ENCODE measurements around the gene TUBB3. TPM values are rescaled to one million over a fixed set of nuclear protein-coding genes. Genes with fewer than 3 reads are reported as not detected.

The TUBB3 gene
- total and polyA plus RNA-seq, 9 of the 15 experiments (the other 6 are each of a cell fraction or from before 2014, with no cell fraction given), result 0.18 to 12.5 (median 5.0) TPM

DNA sequence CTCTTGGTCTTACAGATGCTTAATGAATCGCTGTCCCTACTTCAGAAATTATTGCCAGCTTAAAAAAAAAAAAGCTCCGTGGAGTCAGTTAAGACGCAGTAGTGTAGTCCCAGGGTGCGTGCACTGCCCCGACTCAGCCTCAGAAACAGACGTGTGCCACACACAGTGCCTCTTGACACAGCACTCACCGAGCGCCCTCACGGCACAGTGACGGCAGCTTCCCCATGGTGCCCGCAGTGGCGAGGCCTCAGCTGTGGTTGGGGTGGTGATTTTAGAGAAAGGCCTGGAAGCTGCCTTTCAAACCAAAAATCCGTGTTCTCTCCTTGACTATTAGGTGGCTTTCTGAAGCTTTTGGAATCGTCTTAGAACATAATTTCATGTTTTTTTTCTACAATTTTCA, 35.9 kb upstream of the TUBB3 start:
- no TSS peak for BruUV-seq (replicated peaks)
- H3K36me3 ChIP-seq (ENCODE audit: control insufficient read depth, insufficient read depth, low read length), result peaks cover 87% of the 10 kb centered on the region

DNA sequence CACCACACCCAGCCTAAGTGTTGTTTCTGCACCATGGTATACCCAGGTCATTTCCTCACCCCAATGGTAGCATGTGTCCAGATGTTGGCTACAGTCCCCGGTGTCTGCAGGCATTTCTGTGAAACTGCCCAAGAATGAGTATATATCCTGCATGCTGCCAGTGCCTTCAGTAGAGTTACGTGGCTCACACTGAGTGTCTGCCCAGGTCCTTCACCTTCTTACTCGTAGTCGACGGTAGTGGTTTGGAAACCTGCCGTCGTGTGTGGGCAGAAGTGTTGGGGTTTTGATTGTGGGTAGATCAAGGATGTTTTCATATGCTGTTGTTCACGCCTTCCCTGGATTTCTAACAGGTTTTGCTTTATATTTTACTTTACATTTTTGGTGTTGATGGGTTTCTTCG, 32.9 kb upstream of the TUBB3 start:
- Histone ChIP-seq H3K79me2 (ENCODE audit: control insufficient read depth, insufficient read depth, low read length) (no peaks in the 10 kb centered on the region), H3K9me1 (ENCODE audit: control insufficient read depth, insufficient read depth, low read length) (no peaks in the 10 kb centered on the region), H3K36me3 (ENCODE audit: control insufficient read depth, insufficient read depth, low read length) (peaks cover 87% of the 10 kb centered on the region; the same call in 2 of the 3 replicates), H3K4me1 (replicated peaks in 1 of 2; ENCODE audit: control insufficient read depth in 2 of 2, insufficient read depth in 2 of 2, low read length in 2 of 2) (peaks cover 0 to 6% of the 10 kb centered on the region in 2 experiments; a peak in 1 of 5 replicates), H3K27ac (ENCODE audit: extremely low read depth, low read depth, low read length) (no peak overlapping the region), H3K9me3 (replicated peaks; ENCODE audit: control insufficient read depth, insufficient read depth, low read depth, low read length) (no peaks in the 10 kb centered on the region), H3K4me2 (ENCODE audit: insufficient read depth, low read length) (no peak overlapping the region), H4K20me1 (replicated peaks; ENCODE audit: control insufficient read depth, insufficient read depth, low read length) (no peaks in the 10 kb centered on the region), H3K9ac (ENCODE audit: insufficient read depth in 1 of 2, low read depth in 2 of 2, low read length in 2 of 2) (no peak overlapping the region), H3K27me3 (ENCODE audit: control insufficient read depth in 2 of 2, insufficient read depth in 2 of 2, low read length in 2 of 2) (no peaks in the 10 kb centered on the region), H3K4me3 (no peak overlapping the region), H2AFZ (ENCODE audit: low read depth, low read length) (no peak overlapping the region)
- no TSS peak for BruUV-seq (replicated peaks)
- DNase-seq (ENCODE audit: extremely low read depth in 1 of 4, low spot score in 3 of 4) (no peak), FAIRE-seq (no peak), ATAC-seq (no peak)
- ChIA-PET POLR2A (interaction anchor here (0.7 to 2.1 kb wide), 3 partner anchors 9 to 148 kb away, joined by 3 to 8 read pairs (median 3); no protein-coding TSS in a partner anchor), CTCF (ENCODE audit: low intra/inter-chr PET ratio) (no interaction called here)
- intact Hi-C loops (cut with micrococcal nuclease) (no loop called here), in situ Hi-C loops (cut with MboI) (no loop called here)
- 95% methylated on average over 9 of the region's 9 CpGs for WGBS (ENCODE audit: insufficient coverage, low coverage, missing lambda C conversion rate)
- TF ChIP-seq RBFOX2 (IDR thresholded peaks at IDR 0.05; ENCODE audit: low read depth, low read length), result no peak
- no peak for TF ChIP-seq TRIM28 (IDR thresholded peaks at IDR 0.05)
- TF ChIP-seq ASH1L (IDR thresholded peaks at IDR 0.05; ENCODE audit: borderline replicate concordance, low read depth, partially characterized antibody), result no peak
- TF ChIP-seq, protein P1, sequence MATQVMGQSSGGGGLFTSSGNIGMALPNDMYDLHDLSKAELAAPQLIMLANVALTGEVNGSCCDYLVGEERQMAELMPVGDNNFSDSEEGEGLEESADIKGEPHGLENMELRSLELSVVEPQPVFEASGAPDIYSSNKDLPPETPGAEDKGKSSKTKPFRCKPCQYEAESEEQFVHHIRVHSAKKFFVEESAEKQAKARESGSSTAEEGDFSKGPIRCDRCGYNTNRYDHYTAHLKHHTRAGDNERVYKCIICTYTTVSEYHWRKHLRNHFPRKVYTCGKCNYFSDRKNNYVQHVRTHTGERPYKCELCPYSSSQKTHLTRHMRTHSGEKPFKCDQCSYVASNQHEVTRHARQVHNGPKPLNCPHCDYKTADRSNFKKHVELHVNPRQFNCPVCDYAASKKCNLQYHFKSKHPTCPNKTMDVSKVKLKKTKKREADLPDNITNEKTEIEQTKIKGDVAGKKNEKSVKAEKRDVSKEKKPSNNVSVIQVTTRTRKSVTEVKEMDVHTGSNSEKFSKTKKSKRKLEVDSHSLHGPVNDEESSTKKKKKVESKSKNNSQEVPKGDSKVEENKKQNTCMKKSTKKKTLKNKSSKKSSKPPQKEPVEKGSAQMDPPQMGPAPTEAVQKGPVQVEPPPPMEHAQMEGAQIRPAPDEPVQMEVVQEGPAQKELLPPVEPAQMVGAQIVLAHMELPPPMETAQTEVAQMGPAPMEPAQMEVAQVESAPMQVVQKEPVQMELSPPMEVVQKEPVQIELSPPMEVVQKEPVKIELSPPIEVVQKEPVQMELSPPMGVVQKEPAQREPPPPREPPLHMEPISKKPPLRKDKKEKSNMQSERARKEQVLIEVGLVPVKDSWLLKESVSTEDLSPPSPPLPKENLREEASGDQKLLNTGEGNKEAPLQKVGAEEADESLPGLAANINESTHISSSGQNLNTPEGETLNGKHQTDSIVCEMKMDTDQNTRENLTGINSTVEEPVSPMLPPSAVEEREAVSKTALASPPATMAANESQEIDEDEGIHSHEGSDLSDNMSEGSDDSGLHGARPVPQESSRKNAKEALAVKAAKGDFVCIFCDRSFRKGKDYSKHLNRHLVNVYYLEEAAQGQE (IDR thresholded peaks at IDR 0.05; ENCODE audit: borderline replicate concordance), result no peak
- TF ChIP-seq, protein P1 (CRISPR knock-in tag; IDR thresholded peaks at IDR 0.05; ENCODE audit: low read depth), result no peak

More for the DNA sequence above, 35.9 kb upstream of the TUBB3 start:
- no peaks in the 10 kb centered on the region for H3K27me3 ChIP-seq (ENCODE audit: control insufficient read depth in 2 of 2, insufficient read depth in 2 of 2, low read length in 2 of 2)
- no peak overlapping the region for H3K9ac ChIP-seq (ENCODE audit: insufficient read depth in 1 of 2, low read depth in 2 of 2, low read length in 2 of 2)
- TF ChIP-seq TRIM24 (IDR thresholded peaks at IDR 0.05), result no peak
- peaks cover 5% of the 10 kb centered on the region for H3K9me1 ChIP-seq (ENCODE audit: control insufficient read depth, insufficient read depth, low read length)
- peaks cover 11% of the 10 kb centered on the region; the same call in 2 of the 3 replicates for H3K79me2 ChIP-seq (ENCODE audit: control insufficient read depth, insufficient read depth, low read length)
- ChIA-PET CTCF (ENCODE audit: low intra/inter-chr PET ratio) (no interaction called here), POLR2A (interaction anchor here (0.5 to 1.1 kb wide), 9 partner anchors 12 to 716 kb away, joined by 3 to 4 read pairs (median 3); partner anchors contain the start of genes CDH15 and TCF25)
- DNase-seq (ENCODE audit: extremely low read depth in 1 of 4, low spot score in 3 of 4) (no peak), FAIRE-seq (no peak), ATAC-seq (no peak)
- intact Hi-C loops (cut with micrococcal nuclease) (no loop called here), in situ Hi-C loops (cut with MboI) (no loop called here)
- H3K9me3 ChIP-seq (replicated peaks; ENCODE audit: control insufficient read depth, insufficient read depth, low read depth, low read length), result no peaks in the 10 kb centered on the region
- H3K27ac ChIP-seq (ENCODE audit: extremely low read depth, low read depth, low read length), result no peak overlapping the region
- 0 out of 2 replicates have a peak, but pooled peaks cover 4% of the 10 kb centered on the region for H4K20me1 ChIP-seq (replicated peaks; ENCODE audit: control insufficient read depth, insufficient read depth, low read length)
- WGBS (ENCODE audit: insufficient coverage, low coverage, missing lambda C conversion rate), result 95% methylated on average over 14 of the region's 14 CpGs
- H3K4me1 ChIP-seq (replicated peaks in 1 of 2; ENCODE audit: control insufficient read depth in 2 of 2, insufficient read depth in 2 of 2, low read length in 2 of 2), result peaks cover 0 to 9% of the 10 kb centered on the region in 2 experiments; a peak in 1 of 5 replicates
- H3K4me2 ChIP-seq (ENCODE audit: insufficient read depth, low read length), result no peak overlapping the region
- no peak overlapping the region for H3K4me3 ChIP-seq
- no peak overlapping the region for H2AFZ ChIP-seq (ENCODE audit: low read depth, low read length)

Measured in K562 (cell line).